Tibial nerve (tissue), 3 donors: ENCODE data around the gene GMEB2.

Experiments
- POLR2A ChIP-seq, 2 donors: fragments of 450-650 bp; IDR thresholded peaks; one replicate each; pipeline ENCODE4 v1.6.1; 2017; ENCODE audit warnings: antibody characterized with exemption in 2 of 2, mild to moderate bottlenecking in 2 of 2, moderate library complexity in 2 of 2
- TF ChIP-seq, protein P1 (sequence below), 5 experiments: fragments of 200-600 bp in 3 of 5; fragments of 450-650 bp in 2 of 5; sonication (generic) in 3 of 5; IDR thresholded peaks; one replicate each; pipeline ENCODE4 v1.5.1; 2016 to 2019; ENCODE audit warnings: antibody characterized with exemption in 5 of 5, mild to moderate bottlenecking in 3 of 5, moderate library complexity in 2 of 5

DNA sequence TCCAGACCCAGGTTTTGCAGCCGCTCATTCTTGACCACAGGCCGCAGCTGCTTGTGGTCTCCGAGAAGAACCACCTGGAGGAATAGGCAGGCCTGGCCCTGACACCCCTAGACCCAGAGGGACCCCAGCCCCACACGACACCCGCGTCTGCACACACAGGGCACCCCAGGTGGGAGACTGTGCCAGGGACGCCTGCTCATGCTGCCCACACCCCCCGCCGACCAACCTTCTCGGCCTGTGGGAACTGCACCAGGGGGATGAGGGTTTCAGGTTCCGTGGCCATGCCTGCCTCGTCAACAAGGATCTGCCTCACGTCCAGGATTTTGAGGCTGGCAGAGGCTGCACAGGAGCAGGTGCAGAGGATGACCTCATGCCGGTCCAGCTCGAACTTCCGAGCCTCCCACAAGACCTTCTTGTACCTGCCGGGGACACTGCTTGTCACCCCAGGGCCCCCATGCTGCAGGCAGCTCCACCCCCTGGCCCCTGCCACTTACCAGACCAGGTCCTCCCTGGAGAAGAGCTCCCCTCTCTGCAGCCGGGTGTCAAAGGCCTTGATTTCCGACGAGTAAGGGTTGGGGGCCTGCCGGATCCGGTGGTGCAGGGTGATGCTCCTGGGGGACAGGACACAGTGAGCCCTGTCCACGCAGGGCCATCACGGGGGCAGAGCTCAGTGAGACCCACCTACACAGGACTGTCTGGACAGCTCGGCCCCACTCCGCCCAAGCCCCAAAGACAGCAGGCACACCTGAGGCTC is 65.9 kb downstream of the GMEB2 start:
- TF ChIP-seq, protein P1, sequence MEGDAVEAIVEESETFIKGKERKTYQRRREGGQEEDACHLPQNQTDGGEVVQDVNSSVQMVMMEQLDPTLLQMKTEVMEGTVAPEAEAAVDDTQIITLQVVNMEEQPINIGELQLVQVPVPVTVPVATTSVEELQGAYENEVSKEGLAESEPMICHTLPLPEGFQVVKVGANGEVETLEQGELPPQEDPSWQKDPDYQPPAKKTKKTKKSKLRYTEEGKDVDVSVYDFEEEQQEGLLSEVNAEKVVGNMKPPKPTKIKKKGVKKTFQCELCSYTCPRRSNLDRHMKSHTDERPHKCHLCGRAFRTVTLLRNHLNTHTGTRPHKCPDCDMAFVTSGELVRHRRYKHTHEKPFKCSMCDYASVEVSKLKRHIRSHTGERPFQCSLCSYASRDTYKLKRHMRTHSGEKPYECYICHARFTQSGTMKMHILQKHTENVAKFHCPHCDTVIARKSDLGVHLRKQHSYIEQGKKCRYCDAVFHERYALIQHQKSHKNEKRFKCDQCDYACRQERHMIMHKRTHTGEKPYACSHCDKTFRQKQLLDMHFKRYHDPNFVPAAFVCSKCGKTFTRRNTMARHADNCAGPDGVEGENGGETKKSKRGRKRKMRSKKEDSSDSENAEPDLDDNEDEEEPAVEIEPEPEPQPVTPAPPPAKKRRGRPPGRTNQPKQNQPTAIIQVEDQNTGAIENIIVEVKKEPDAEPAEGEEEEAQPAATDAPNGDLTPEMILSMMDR (IDR thresholded peaks at IDR 0.05) = no peak
- no peak for TF ChIP-seq POLR2A (IDR thresholded peaks at IDR 0.05)
